HEK293 (cell line): ENCODE results near the gene RILPL1.

Experiments used
- CTCF ChIA-PET: fragments of 350-600 bp; formaldehyde crosslinking; extraction: SDS; loops from one replicate; lab custom pipeline; 2021; ENCODE audit warnings: antibody characterized with exemption; lab: Yijun Ruan, JAX
- POLR2A ChIA-PET: fragments of 300-600 bp; formaldehyde crosslinking; extraction: SDS; loops from one replicate; lab custom pipeline; 2020; ENCODE audit warnings: antibody characterized with exemption, inconsistent platforms; lab: Yijun Ruan, JAX
- H3K27ac ChIP-seq: fragments of 200-500 bp; sonication (Bioruptor generic); 2 replicates; pipeline ENCODE4 v1.5.1; 2014; ENCODE audit warnings: low read depth, low read length, control low read depth, inconsistent platforms; ENCODE audit errors: extremely low read depth
- H3K36me3 ChIP-seq, 2 experiments: fragments of 200-500 bp in 1 of 2; sonication (Bioruptor generic) in 1 of 2; 1 replicate in 1 of 2; 2 replicates in 1 of 2; pipeline ENCODE4 v1.5.1; 2014 to 2017; ENCODE audit warnings: inconsistent platforms in 2 of 2, low read length in 2 of 2; ENCODE audit not compliant: control insufficient read depth in 2 of 2, insufficient read depth in 1 of 2
- H3K4me1 ChIP-seq: fragments of 200-500 bp; sonication (Bioruptor generic); 2 replicates; pipeline ENCODE4 v1.5.1; 2014; ENCODE audit warnings: mild to moderate bottlenecking, low read length, inconsistent platforms; ENCODE audit not compliant: control insufficient read depth, insufficient read depth
- H3K4me3 ChIP-seq: 2 replicates; pipeline ENCODE4 v1.5.1; 2011; ENCODE audit warnings: low read depth, mild to moderate bottlenecking, control low read depth, low read length, moderate library complexity
- H3K9me3 ChIP-seq: fragments of 200-500 bp; sonication (Bioruptor generic); 2 replicates; pipeline ENCODE4 v1.5.1; 2014; ENCODE audit warnings: low read depth, low read length, inconsistent platforms; ENCODE audit not compliant: control insufficient read depth, insufficient read depth
- BCL11A ChIP-seq: fragments of 450-650 bp; formaldehyde crosslinking; IDR thresholded peaks from 2 replicates; pipeline ENCODE4 v1.5.1; 2016; ENCODE audit warnings: low read depth, missing biosample characterization, missing genetic modification characterization
- CTCF ChIP-seq: fragments of 450-650 bp; formaldehyde crosslinking; IDR thresholded peaks from 2 replicates; pipeline ENCODE4 v1.5.1; 2016; ENCODE audit warnings: missing biosample characterization, missing genetic modification characterization
- EGR2 ChIP-seq: fragments of 450-650 bp; formaldehyde crosslinking; IDR thresholded peaks from 2 replicates; pipeline ENCODE4 v1.5.1; 2016; ENCODE audit warnings: low read depth, missing biosample characterization, missing genetic modification characterization
- GLI2 ChIP-seq: fragments of 450-650 bp; formaldehyde crosslinking; IDR thresholded peaks from 2 replicates; pipeline ENCODE4; 2017; ENCODE audit warnings: missing biosample characterization, missing genetic modification characterization, low read depth, borderline replicate concordance
- GLIS1 ChIP-seq: fragments of 450-650 bp; formaldehyde crosslinking; IDR thresholded peaks from 2 replicates; pipeline ENCODE4 v1.5.1; 2016; ENCODE audit warnings: missing biosample characterization, missing genetic modification characterization
- GLIS2 ChIP-seq: fragments of 450-650 bp; formaldehyde crosslinking; IDR thresholded peaks from 2 replicates; pipeline ENCODE4 v1.5.1; 2016; ENCODE audit warnings: missing biosample characterization, missing genetic modification characterization
- IKZF3 ChIP-seq: fragments of 450-650 bp; IDR thresholded peaks from 2 replicates; pipeline ENCODE4 v1.5.0; 2018; ENCODE audit warnings: missing biosample characterization, mild to moderate bottlenecking, missing genetic modification characterization, moderate library complexity
- KLF1 ChIP-seq: fragments of 450-650 bp; formaldehyde crosslinking; IDR thresholded peaks from 2 replicates; pipeline ENCODE4 v1.5.1; 2016; ENCODE audit warnings: missing biosample characterization, missing genetic modification characterization
- KLF10 ChIP-seq: fragments of 450-650 bp; IDR thresholded peaks from 2 replicates; pipeline ENCODE4 v1.5.1; 2018; ENCODE audit warnings: missing biosample characterization, mild to moderate bottlenecking, missing genetic modification characterization
- KLF8 ChIP-seq: fragments of 450-650 bp; formaldehyde crosslinking; IDR thresholded peaks from 2 replicates; pipeline ENCODE4 v1.5.1; 2016; ENCODE audit warnings: missing biosample characterization, missing genetic modification characterization
- MEIS1 ChIP-seq: sonication (generic); formaldehyde crosslinking; IDR thresholded peaks from 2 replicates; pipeline ENCODE4 v1.8.1; 2022; ENCODE audit warnings: missing genetic modification reagents, mild to moderate bottlenecking, borderline replicate concordance
- MYNN ChIP-seq: fragments of 450-650 bp; formaldehyde crosslinking; IDR thresholded peaks from 2 replicates; pipeline ENCODE4 v1.5.1; 2016; ENCODE audit warnings: missing biosample characterization, missing genetic modification characterization, borderline replicate concordance
- TCF7L2 ChIP-seq: IDR thresholded peaks from 2 replicates; pipeline ENCODE4 v1.6.1; 2011; ENCODE audit warnings: low read depth, mild to moderate bottlenecking, inconsistent platforms, low read length, moderate library complexity, borderline replicate concordance
- ZBTB1 ChIP-seq: fragments of 450-650 bp; formaldehyde crosslinking; IDR thresholded peaks from 2 replicates; pipeline ENCODE4 v1.5.1; 2016; ENCODE audit warnings: missing biosample characterization, missing genetic modification characterization
- ZFP41 ChIP-seq: fragments of 450-650 bp; formaldehyde crosslinking; IDR thresholded peaks from 2 replicates; pipeline ENCODE4 v1.5.1; 2016; ENCODE audit warnings: missing biosample characterization, missing genetic modification characterization, borderline replicate concordance
- ZFP69B ChIP-seq: fragments of 450-650 bp; formaldehyde crosslinking; IDR thresholded peaks from 2 replicates; pipeline ENCODE4 v1.5.1; 2016; ENCODE audit warnings: missing biosample characterization, missing genetic modification characterization
- ZIC2 ChIP-seq: fragments of 450-650 bp; formaldehyde crosslinking; IDR thresholded peaks from 2 replicates; pipeline ENCODE4 v1.5.1; 2016; ENCODE audit warnings: missing biosample characterization, missing genetic modification characterization
- ZNF133 ChIP-seq: fragments of 450-650 bp; formaldehyde crosslinking; IDR thresholded peaks from 2 replicates; pipeline ENCODE4 v1.5.1; 2016; ENCODE audit warnings: missing biosample characterization, missing genetic modification characterization
- ZNF23 ChIP-seq: fragments of 450-650 bp; formaldehyde crosslinking; IDR thresholded peaks from 2 replicates; pipeline ENCODE4 v1.5.1; 2016; ENCODE audit warnings: missing biosample characterization, missing genetic modification characterization, borderline replicate concordance
- ZNF302 ChIP-seq: fragments of 450-650 bp; formaldehyde crosslinking; IDR thresholded peaks from 2 replicates; pipeline ENCODE4 v1.5.1; 2016; ENCODE audit warnings: missing biosample characterization, missing genetic modification characterization, low read depth
- ZNF366 ChIP-seq: fragments of 450-650 bp; formaldehyde crosslinking; conservative IDR thresholded peaks from 2 replicates; pipeline ENCODE4 v1.5.1; 2016; ENCODE audit warnings: missing biosample characterization, missing genetic modification characterization
- ZNF501 ChIP-seq: fragments of 450-650 bp; formaldehyde crosslinking; IDR thresholded peaks from 2 replicates; pipeline ENCODE4 v1.5.1; 2016; ENCODE audit warnings: missing biosample characterization, missing genetic modification characterization
- ZNF560 ChIP-seq: fragments of 450-650 bp; formaldehyde crosslinking; IDR thresholded peaks from 2 replicates; pipeline ENCODE4 v1.5.1; 2017; ENCODE audit warnings: missing biosample characterization, missing genetic modification characterization, borderline replicate concordance
- ZNF561 ChIP-seq: fragments of 450-650 bp; IDR thresholded peaks from 2 replicates; pipeline ENCODE4 v1.5.1; 2018; ENCODE audit warnings: missing biosample characterization, missing genetic modification characterization, borderline replicate concordance
- ZNF623 ChIP-seq: fragments of 450-650 bp; formaldehyde crosslinking; IDR thresholded peaks from 2 replicates; pipeline ENCODE4 v1.5.1; 2016; ENCODE audit warnings: missing biosample characterization, missing genetic modification characterization
- ZNF670 ChIP-seq: fragments of 450-650 bp; formaldehyde crosslinking; IDR thresholded peaks from 2 replicates; pipeline ENCODE4 v1.5.1; 2016; ENCODE audit warnings: missing biosample characterization, missing genetic modification characterization, low read depth
- ZNF843 ChIP-seq: fragments of 450-650 bp; formaldehyde crosslinking; IDR thresholded peaks from 2 replicates; pipeline ENCODE4 v1.5.1; 2016; ENCODE audit warnings: missing biosample characterization, missing genetic modification characterization
- ZXDB ChIP-seq: fragments of 450-650 bp; formaldehyde crosslinking; IDR thresholded peaks from 2 replicates; pipeline ENCODE4 v1.5.1; 2016; ENCODE audit warnings: missing biosample characterization, missing genetic modification characterization
- TF ChIP-seq, protein P1 (sequence below): fragments of 450-650 bp; formaldehyde crosslinking; IDR thresholded peaks from 2 replicates; pipeline ENCODE4; 2016; ENCODE audit warnings: missing biosample characterization, missing genetic modification characterization
- TF ChIP-seq, protein P2 (sequence below): fragments of 450-650 bp; formaldehyde crosslinking; IDR thresholded peaks from 2 replicates; pipeline ENCODE4 v1.5.1; 2017; ENCODE audit warnings: missing biosample characterization, missing genetic modification characterization

Gene RILPL1

GRCh38 chr12:123441523-123442164, 91.9 kb downstream of the RILPL1 start (continued):
- TF ChIP-seq ZNF670 (tag by site-specific recombination): no peak
- no peak for TF ChIP-seq GLIS1 (tag by site-specific recombination)
- no peak for TF ChIP-seq EGR2 (tag by site-specific recombination)
- no peak for TF ChIP-seq ZNF501
- TF ChIP-seq TCF7L2: no peak
- no peak for TF ChIP-seq ZNF366 (tag by site-specific recombination)
- TF ChIP-seq BCL11A: no peak
- no peak for TF ChIP-seq ZFP69B
- TF ChIP-seq, protein P1, sequence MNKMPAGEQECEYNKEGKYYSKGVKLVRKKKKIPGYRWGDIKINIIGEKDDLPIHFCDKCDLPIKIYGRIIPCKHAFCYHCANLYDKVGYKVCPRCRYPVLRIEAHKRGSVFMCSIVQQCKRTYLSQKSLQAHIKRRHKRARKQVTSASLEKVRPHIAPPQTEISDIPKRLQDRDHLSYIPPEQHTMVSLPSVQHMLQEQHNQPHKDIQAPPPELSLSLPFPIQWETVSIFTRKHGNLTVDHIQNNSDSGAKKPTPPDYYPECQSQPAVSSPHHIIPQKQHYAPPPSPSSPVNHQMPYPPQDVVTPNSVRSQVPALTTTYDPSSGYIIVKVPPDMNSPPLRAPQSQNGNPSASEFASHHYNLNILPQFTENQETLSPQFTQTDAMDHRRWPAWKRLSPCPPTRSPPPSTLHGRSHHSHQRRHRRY: no peak
- TF ChIP-seq ZNF302 (tag by site-specific recombination): no peak
- no peak for TF ChIP-seq ZNF133 (tag by site-specific recombination)
- TF ChIP-seq ZNF23 (tag by site-specific recombination): no peak
- TF ChIP-seq GLIS2 (tag by site-specific recombination): no peak

DNA sequence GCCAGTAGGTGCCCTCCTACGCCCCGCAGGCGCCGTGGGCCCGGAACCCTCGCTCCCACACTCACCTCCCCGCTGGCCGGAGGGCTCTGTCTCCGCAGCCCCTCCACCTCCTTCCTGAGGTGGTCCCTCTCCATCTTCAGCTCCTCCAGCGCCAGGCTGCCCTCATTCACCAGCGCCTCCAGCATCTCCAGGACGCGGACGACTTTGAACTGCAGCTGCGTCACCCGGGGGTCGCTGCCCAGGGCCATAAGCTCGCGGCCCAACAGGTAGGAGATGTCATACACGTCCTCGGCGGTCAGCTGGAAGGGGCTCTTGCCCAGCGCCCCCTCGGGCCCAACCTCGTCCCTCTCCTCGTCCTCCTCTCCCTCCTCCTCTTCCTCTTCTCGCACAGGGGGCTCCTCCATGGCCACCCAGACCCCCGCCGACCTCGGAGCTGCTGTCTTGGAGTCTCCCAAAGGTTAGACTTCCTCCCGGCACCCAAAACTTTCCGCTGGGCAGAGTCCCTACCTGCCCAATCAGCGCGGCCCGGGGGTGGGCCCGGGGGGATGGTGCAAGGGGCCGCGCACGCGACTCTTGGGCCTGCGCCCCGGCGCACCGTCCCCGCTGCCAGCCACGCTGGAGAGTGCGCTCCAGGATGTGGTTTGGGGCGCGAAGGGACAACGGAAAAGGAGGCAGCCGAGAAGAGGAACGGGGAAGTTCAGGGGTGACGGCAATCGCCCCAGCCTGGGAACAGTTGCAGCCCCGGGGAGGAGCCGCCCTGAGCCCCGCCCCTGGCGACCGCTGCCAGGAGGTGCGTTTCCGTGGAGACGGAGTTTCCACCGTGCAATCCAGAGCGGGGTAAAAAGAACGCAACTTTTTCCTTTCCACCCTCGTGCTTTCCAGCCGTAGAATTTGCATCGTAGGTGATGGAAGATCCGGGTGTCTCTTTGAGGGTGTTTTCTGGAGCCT, 97.2 kb downstream of the RILPL1 start, which contains the start of gene RILPL2:
Gene RILPL2, minus strand, starts transcription at position 668 of the 948 bp plus-strand sequence. Its CDS starts 264 bp downstream, at position 404.
- H3K27ac ChIP-seq: no peak within 1 kb of the TSS; the same call in 1 of the 2 replicates
- peak within 1 kb of the TSS; percentile 77 for H3K4me3 ChIP-seq
- H3K4me1 ChIP-seq: no peaks in the 10 kb centered on the region
- CTCF ChIA-PET: interaction anchor here (0.7 kb wide), 1 partner anchor 176 kb away, joined by 5 read pairs; no protein-coding TSS in a partner anchor
- POLR2A ChIA-PET: interaction anchor here (0.9 to 1.2 kb wide), 2 partner anchors 10 to 33 kb away, joined by 3 read pairs; no protein-coding TSS in a partner anchor
- H3K36me3 ChIP-seq: no peaks in the 10 kb centered on the region
- no peaks in the 10 kb centered on the region for H3K9me3 ChIP-seq
- TF ChIP-seq ZNF560 (tag by site-specific recombination) (no peak), GLI2 (tag by site-specific recombination) (no peak), ZXDB (tag by site-specific recombination) (peak; percentile 46; the same call in 1 of the 2 replicates), EGR2 (tag by site-specific recombination) (peak; percentile 53; the same call in 1 of the 2 replicates), ZNF843 (tag by site-specific recombination) (peak; percentile 51), MYNN (tag by site-specific recombination) (peak; percentile 97), KLF8 (tag by site-specific recombination) (peak; percentile 80; the same call in 1 of the 2 replicates), CTCF (tag by site-specific recombination) (peak; percentile 60; the same call in 1 of the 2 replicates), IKZF3 (tag by site-specific recombination) (peak; percentile 52; the same call in 1 of the 2 replicates), MEIS1 (CRISPR knock-in tag) (no peak), ZNF623 (no peak), ZFP69B (peak; percentile 87), ZIC2 (peak; percentile 37; the same call in 1 of the 2 replicates), ZNF366 (tag by site-specific recombination) (peak; percentile 52; the same call in 1 of the 2 replicates), ZFP41 (tag by site-specific recombination) (no peak), ZNF561 (tag by site-specific recombination) (peak; percentile 84; the same call in 1 of the 2 replicates), KLF1 (tag by site-specific recombination) (peak; percentile 72), KLF10 (no peak), ZBTB1 (tag by site-specific recombination) (0 out of 2 replicates have a peak, but pooled peaks have one; percentile 5)
- TF ChIP-seq, protein P2, sequence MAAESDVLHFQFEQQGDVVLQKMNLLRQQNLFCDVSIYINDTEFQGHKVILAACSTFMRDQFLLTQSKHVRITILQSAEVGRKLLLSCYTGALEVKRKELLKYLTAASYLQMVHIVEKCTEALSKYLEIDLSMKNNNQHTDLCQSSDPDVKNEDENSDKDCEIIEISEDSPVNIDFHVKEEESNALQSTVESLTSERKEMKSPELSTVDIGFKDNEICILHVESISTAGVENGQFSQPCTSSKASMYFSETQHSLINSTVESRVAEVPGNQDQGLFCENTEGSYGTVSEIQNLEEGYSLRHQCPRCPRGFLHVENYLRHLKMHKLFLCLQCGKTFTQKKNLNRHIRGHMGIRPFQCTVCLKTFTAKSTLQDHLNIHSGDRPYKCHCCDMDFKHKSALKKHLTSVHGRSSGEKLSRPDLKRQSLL (tag by site-specific recombination): peak; percentile 91
